HL-60 (cell line): ENCODE measurements around the gene JAML.
A peak's percentile ranks its signal among the peaks of the same experiment; 100 is the strongest.
"Not testable (repeated sequence)": the region's sequence is repeated elsewhere in the genome, so short reads cannot be mapped to it uniquely, and the experiment has no call there.

Source experiments
- DNase-seq, 2 experiments: peaks; one replicate each; pipeline ENCODE4 v3.0.0-alpha.2; 2010 to 2020; ENCODE audit warnings: low read depth in 1 of 2, low spot score in 1 of 2
- H3K27ac ChIP-seq: fragments of 250-450 bp; sonication (Bioruptor Pico); replicated peaks from 2 replicates; pipeline ENCODE4 v1.5.1; 2020; ENCODE audit warnings: mild to moderate bottlenecking, moderate library complexity
- H3K27me3 ChIP-seq: fragments of 250-450 bp; sonication (Bioruptor Pico); 2 replicates; pipeline ENCODE4 v1.5.1; 2021; ENCODE audit warnings: mild to moderate bottlenecking, moderate library complexity; ENCODE audit not compliant: insufficient read depth, poor library complexity, severe bottlenecking
- H3K4me3 ChIP-seq: replicated peaks from 2 replicates; pipeline ENCODE4 v1.5.1; 2011; ENCODE audit warnings: mild to moderate bottlenecking, control low read depth, low read length; ENCODE audit not compliant: insufficient read depth
- CTCF ChIP-seq: IDR thresholded peaks from one replicate; pipeline ENCODE4 v1.5.1; 2011; ENCODE audit warnings: low read length, control low read depth, inconsistent platforms; ENCODE audit not compliant: insufficient read depth
- GABPA ChIP-seq: IDR thresholded peaks from 2 replicates; pipeline ENCODE4 v1.6.1; 2012; ENCODE audit warnings: low read depth
- POLR2AphosphoS5 ChIP-seq: IDR thresholded peaks from 2 replicates; pipeline ENCODE4 v1.6.1; 2012; ENCODE audit warnings: low read depth
- REST ChIP-seq: IDR thresholded peaks from 2 replicates; pipeline ENCODE4 v1.6.1; 2012; ENCODE audit warnings: low read depth; ENCODE audit not compliant: insufficient replicate concordance
- SPI1 ChIP-seq: IDR thresholded peaks from 2 replicates; pipeline ENCODE4 v1.6.1; 2012; ENCODE audit warnings: low read depth, mild to moderate bottlenecking, borderline replicate concordance

JAML gene

GRCh38 chr11:118194835-118195627 is 29.8 kb downstream of the JAML start:
- DNase-seq: no peak
- TF ChIP-seq CTCF: no peak
- Histone ChIP-seq H3K4me3 (no peak overlapping the region), H3K27ac (no peak overlapping the region), H3K27me3 (no peaks in the 10 kb centered on the region)

GRCh38 chr11:118193910-118194566 is 30.8 kb downstream of the JAML start:
- no peak for TF ChIP-seq REST
- TF ChIP-seq POLR2AphosphoS5: no peak
- TF ChIP-seq SPI1: no peak
- no peak for TF ChIP-seq CTCF
- no peak for TF ChIP-seq GABPA
- H3K4me3 ChIP-seq: no peak overlapping the region
- H3K27me3 ChIP-seq: no peaks in the 10 kb centered on the region
- no peak for DNase-seq
- H3K27ac ChIP-seq: no peak overlapping the region

- not testable (repeated sequence) for H3K27ac ChIP-seq, DNase-seq, H3K4me3 ChIP-seq, H3K27me3 ChIP-seq
These were observed 32.0 kb downstream of the JAML start for GRCh38 chr11:118192817-118193216.

DNA sequence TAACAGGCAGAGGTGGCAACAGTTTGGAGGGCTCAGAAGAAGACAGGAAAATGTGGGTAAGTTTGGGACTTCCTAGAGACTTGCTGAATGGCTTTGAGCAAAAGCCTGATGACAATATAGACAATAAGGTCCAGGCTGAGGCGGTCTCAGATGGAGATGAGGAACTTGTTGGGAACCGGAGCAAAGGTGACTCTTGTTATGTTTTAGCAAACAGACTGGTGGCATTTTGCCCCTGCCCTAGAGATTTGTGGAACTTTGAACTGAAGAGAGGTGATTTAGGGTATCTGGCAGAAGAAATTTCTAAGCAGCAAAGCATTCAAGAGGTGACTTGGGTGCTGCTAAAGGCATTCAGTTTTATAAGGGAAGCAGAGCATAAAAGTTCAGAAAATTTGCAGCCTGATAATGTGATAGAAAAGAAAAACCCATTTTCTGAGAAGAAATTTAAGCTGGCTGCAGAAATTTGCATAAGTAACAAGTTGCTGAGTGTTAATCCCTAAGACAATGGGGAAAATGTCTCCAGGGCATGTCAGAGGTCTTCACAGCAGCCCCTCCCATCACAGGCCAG is 33.8 kb downstream of the JAML start:
- not testable (repeated sequence) for H3K4me3 ChIP-seq, H3K27ac ChIP-seq, DNase-seq, H3K27me3 ChIP-seq

DNA sequence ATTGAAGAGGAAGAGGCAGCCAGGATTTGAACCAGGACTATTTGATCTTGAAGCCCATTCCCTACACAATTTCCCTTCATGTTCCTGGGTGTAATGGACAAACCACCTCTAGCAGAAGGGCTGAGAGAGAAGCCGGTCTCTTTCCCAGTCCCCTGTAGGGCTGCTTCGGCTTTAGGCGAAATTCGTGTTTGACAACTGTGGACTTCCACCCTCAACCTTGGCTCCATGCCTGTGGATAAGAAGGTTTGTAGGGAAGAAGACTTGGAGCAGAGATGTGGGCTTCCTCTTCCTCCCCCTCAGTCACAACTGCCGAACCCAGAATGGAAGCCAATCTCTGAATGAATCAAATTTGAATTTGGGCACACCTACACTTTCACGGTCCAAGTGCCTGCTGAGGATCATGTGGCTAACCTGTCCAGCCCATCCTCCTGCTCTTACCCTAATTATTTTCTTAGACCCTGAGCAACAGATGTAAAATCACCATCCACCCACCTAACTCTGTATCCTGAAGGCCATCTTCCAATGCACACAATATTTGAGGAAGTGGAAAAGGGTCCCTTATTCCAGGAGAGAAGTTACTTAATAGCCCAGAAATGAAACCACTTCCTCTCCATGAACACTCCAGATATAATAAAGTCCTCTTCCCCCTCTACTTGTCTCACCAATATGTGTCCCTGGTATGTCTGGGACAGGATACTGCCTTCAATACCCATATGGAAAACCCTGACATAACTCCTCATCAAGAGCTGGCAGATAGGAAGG is 38.3 kb downstream of the JAML start:
- Histone ChIP-seq H3K27ac (0 out of 2 replicates have a peak overlapping the region, but pooled peaks have one; percentile 4), H3K4me3 (no peak overlapping the region), H3K27me3 (no peaks in the 10 kb centered on the region)
- no peak; the same call in 1 of the 2 replicates for TF ChIP-seq POLR2AphosphoS5
- no peak for TF ChIP-seq REST
- TF ChIP-seq CTCF: no peak
- peak; percentile 28; the same call in 1 of the 2 replicates for TF ChIP-seq GABPA
- TF ChIP-seq SPI1: peak; percentile 99
- peak in 1 of 2 experiments; percentile 29 for DNase-seq
